A172 (cell line): Measurements from ENCODE around the gene CDC42BPA. TPM values are rescaled to one million over a fixed set of nuclear protein-coding genes. Genes with fewer than 3 reads are reported as not detected.
"Not testable (repeated sequence)": the region's sequence is repeated elsewhere in the genome, so short reads cannot be mapped to it uniquely, and the experiment has no call there.

Source experiments
- DNase-seq: peaks from one replicate; pipeline ENCODE4 v3.0.0-alpha.2; 2015; ENCODE audit warnings: low spot score
- total RNA-seq: library from RNA; depleted of rRNA; stranded (reverse); fragments of >200 nt; shearing (Covaris generic); gene quantifications from 2 replicates; pipeline ENCODE4 v1.2.3, GENCODE V29; 2014

Gene CDC42BPA
- total RNA-seq, 1 experiment from 2014 or later: 36.9 TPM

- no peak for DNase-seq
These were observed 183.5 kb downstream of the CDC42BPA start for GRCh38 chr1:227134686-227135314.

GRCh38 chr1:227132695-227133094 lies 185.6 kb downstream of the CDC42BPA start:
- DNase-seq: not testable (repeated sequence)

GRCh38 chr1:227131193-227131592 lies 187.1 kb downstream of the CDC42BPA start:
- DNase-seq: peak; percentile 35

- no peak for DNase-seq
These were observed 190.4 kb downstream of the CDC42BPA start for GRCh38 chr1:227127891-227128290.

- DNase-seq: no peak
These were observed 192.3 kb downstream of the CDC42BPA start for GRCh38 chr1:227125929-227126545.

GRCh38 chr1:227124473-227124872 lies 193.8 kb downstream of the CDC42BPA start:
- DNase-seq: no peak

- no peak for DNase-seq
These were observed 197.5 kb downstream of the CDC42BPA start for GRCh38 chr1:227120826-227121225.

- no peak for DNase-seq
These were observed 205.8 kb downstream of the CDC42BPA start for GRCh38 chr1:227112538-227112937.

GRCh38 chr1:227111782-227112181 lies 206.5 kb downstream of the CDC42BPA start:
- no peak for DNase-seq

- DNase-seq: not testable (repeated sequence)
These were observed 213.0 kb downstream of the CDC42BPA start for GRCh38 chr1:227105291-227105690.

- DNase-seq: no peak
These were observed 216.2 kb downstream of the CDC42BPA start for GRCh38 chr1:227102056-227102455.

- no peak for DNase-seq
These were observed 223.9 kb downstream of the CDC42BPA start for GRCh38 chr1:227094249-227094966.

- DNase-seq: no peak
These were observed 225.0 kb downstream of the CDC42BPA start for GRCh38 chr1:227093309-227093708.

- no peak for DNase-seq
These were observed 226.2 kb downstream of the CDC42BPA start for GRCh38 chr1:227092069-227092468.

- no peak for DNase-seq
These were observed 231.7 kb downstream of the CDC42BPA start for GRCh38 chr1:227086636-227087035.

GRCh38 chr1:227082999-227083746 lies 235.1 kb downstream of the CDC42BPA start:
- DNase-seq: no peak

GRCh38 chr1:227077783-227078182 lies 240.5 kb downstream of the CDC42BPA start:
- DNase-seq: no peak

- DNase-seq: no peak
These were observed 244.5 kb downstream of the CDC42BPA start for GRCh38 chr1:227073786-227074185.

- DNase-seq: no peak
These were observed 245.3 kb downstream of the CDC42BPA start for GRCh38 chr1:227072991-227073390.

- DNase-seq: no peak
These were observed 246.3 kb downstream of the CDC42BPA start for GRCh38 chr1:227071895-227072587.

GRCh38 chr1:227070638-227071285 lies 247.5 kb downstream of the CDC42BPA start:
- no peak for DNase-seq
